ENCODE data around the gene TPST1.

The TPST1 gene

DNA sequence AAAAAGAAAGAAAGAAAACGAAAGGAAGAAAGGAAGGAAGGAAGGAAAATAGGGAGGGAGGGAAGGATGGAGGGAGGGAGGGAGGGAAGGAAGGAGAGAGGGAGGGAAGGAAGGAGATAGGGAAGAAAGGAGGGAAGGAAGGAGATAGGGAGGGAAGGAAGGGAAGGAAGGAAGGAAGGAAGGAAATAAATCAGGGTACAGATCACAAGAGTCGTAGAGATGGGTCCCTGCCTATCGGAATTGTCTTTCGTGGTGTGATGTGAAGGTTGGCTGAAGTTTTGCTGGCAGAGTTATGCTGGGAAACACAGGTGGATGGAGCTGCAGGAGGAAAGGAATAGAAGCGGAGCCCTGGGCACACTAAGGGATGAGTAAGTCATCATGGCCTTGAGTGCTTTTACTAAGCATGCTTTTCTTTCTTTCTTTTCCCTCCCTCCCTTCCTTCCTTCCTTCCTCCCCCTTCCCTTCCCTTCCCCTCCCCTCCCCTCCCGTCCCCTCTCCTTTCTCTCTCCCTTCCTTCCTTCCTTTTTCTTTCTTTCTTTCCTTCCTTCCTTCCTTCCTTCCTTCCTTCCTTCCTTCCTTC lies 11.9 kb upstream of the TPST1 start:
- H4K20me1 ChIP-seq (ENCODE audit: insufficient read depth, low read length) = no peaks in the 10 kb centered on the region
- peaks cover 3% of the 10 kb centered on the region; the same call in 1 of the 2 replicates for H3K27me3 ChIP-seq (ENCODE audit: low read depth, low read length)
- no peak overlapping the region for H3K4me3 ChIP-seq (ENCODE audit: low read length)
- no peak overlapping the region for H3K9ac ChIP-seq (ENCODE audit: low read length)
- H3K4me2 ChIP-seq (ENCODE audit: low read length) = no peak overlapping the region
- TF ChIP-seq, protein P1, sequence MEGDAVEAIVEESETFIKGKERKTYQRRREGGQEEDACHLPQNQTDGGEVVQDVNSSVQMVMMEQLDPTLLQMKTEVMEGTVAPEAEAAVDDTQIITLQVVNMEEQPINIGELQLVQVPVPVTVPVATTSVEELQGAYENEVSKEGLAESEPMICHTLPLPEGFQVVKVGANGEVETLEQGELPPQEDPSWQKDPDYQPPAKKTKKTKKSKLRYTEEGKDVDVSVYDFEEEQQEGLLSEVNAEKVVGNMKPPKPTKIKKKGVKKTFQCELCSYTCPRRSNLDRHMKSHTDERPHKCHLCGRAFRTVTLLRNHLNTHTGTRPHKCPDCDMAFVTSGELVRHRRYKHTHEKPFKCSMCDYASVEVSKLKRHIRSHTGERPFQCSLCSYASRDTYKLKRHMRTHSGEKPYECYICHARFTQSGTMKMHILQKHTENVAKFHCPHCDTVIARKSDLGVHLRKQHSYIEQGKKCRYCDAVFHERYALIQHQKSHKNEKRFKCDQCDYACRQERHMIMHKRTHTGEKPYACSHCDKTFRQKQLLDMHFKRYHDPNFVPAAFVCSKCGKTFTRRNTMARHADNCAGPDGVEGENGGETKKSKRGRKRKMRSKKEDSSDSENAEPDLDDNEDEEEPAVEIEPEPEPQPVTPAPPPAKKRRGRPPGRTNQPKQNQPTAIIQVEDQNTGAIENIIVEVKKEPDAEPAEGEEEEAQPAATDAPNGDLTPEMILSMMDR (IDR thresholded peaks at IDR 0.05; ENCODE audit: low read depth, low read length) = no peak
- no peak for TF ChIP-seq EZH2phosphoT487 (IDR thresholded peaks at IDR 0.05; ENCODE audit: low read depth)
- H3K9me3 ChIP-seq (ENCODE audit: insufficient read depth, low read length) = no peaks in the 10 kb centered on the region
- H3K79me2 ChIP-seq (ENCODE audit: low read length) = no peaks in the 10 kb centered on the region
- no peaks in the 10 kb centered on the region for H3K36me3 ChIP-seq (replicated peaks; ENCODE audit: low read depth, low read length)
- H3K4me1 ChIP-seq (ENCODE audit: low read length) = no peaks in the 10 kb centered on the region
- H2AFZ ChIP-seq (ENCODE audit: low read depth, low read length) = no peak overlapping the region
- no peak overlapping the region for H3K27ac ChIP-seq (ENCODE audit: low read length)

DNA sequence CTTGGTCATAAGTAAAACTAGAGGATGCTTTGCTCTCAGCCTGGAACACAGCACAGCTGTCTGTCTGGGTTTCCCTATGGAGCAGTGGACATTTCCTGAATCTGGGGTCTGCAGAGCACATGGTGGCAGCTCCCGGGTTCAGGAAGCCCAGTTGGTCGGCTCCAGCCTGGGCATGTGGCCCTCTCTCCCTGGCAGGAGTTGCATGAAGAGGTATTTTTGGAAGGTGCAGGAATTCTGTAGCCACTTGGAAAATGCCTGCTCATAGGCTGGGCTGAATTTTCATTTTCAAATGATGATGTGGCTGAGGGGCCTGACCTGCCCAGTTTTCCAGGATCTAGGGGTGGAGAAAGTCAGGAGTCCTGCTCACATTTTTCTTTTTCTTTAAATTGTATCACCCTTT lies 6.7 kb upstream of the TPST1 start:
- no peaks in the 10 kb centered on the region for H3K36me3 ChIP-seq (replicated peaks; ENCODE audit: low read depth, low read length)
- no peak overlapping the region for H3K4me2 ChIP-seq (ENCODE audit: low read length)
- H3K9me3 ChIP-seq (ENCODE audit: insufficient read depth, low read length) = no peaks in the 10 kb centered on the region
- H3K27ac ChIP-seq (ENCODE audit: low read length) = no peak overlapping the region
- no peak for TF ChIP-seq EZH2phosphoT487 (IDR thresholded peaks at IDR 0.05; ENCODE audit: low read depth)
- TF ChIP-seq, protein P1 (IDR thresholded peaks at IDR 0.05; ENCODE audit: low read depth, low read length) = no peak
- no peaks in the 10 kb centered on the region for H3K4me1 ChIP-seq (ENCODE audit: low read length)
- H3K27me3 ChIP-seq (ENCODE audit: low read depth, low read length) = peaks cover 9% of the 10 kb centered on the region; the same call in 1 of the 2 replicates
- H4K20me1 ChIP-seq (ENCODE audit: insufficient read depth, low read length) = no peaks in the 10 kb centered on the region
- H3K9ac ChIP-seq (ENCODE audit: low read length) = no peak overlapping the region
- no peaks in the 10 kb centered on the region for H3K79me2 ChIP-seq (ENCODE audit: low read length)
- no peak overlapping the region for H3K4me3 ChIP-seq (ENCODE audit: low read length)
- no peak overlapping the region for H2AFZ ChIP-seq (ENCODE audit: low read depth, low read length)

DNA sequence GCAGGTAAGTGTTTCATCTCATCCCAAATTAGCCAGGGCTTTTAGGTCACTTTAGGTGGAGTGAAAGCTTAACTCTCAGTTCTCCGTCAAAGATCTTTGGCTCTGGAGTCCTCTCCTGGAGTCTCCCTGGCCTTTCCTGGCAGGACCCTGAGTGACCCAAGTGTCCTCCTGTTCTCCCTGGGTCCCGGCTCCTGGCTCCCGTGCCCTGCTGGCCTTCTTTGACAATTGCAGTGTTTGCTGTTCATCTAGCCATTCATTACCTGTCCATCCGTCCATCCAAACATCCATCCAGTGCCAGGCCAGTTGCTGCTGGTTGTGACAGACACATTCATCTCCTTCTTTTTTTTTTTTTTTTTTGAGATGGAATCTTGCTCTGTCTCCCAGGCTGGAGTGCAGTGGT lies 6.2 kb upstream of the TPST1 start:
- H3K27ac ChIP-seq (ENCODE audit: low read length) = no peak overlapping the region
- H3K27me3 ChIP-seq (ENCODE audit: low read depth, low read length) = peaks cover 9% of the 10 kb centered on the region; the same call in 1 of the 2 replicates
- H3K4me1 ChIP-seq (ENCODE audit: low read length) = no peaks in the 10 kb centered on the region
- no peak for TF ChIP-seq EZH2phosphoT487 (IDR thresholded peaks at IDR 0.05; ENCODE audit: low read depth)
- TF ChIP-seq, protein P1 (IDR thresholded peaks at IDR 0.05; ENCODE audit: low read depth, low read length) = no peak
- no peak overlapping the region for H3K9ac ChIP-seq (ENCODE audit: low read length)
- no peak overlapping the region for H3K4me3 ChIP-seq (ENCODE audit: low read length)
- no peaks in the 10 kb centered on the region for H3K9me3 ChIP-seq (ENCODE audit: insufficient read depth, low read length)
- no peaks in the 10 kb centered on the region for H3K36me3 ChIP-seq (replicated peaks; ENCODE audit: low read depth, low read length)
- no peaks in the 10 kb centered on the region for H3K79me2 ChIP-seq (ENCODE audit: low read length)
- H3K4me2 ChIP-seq (ENCODE audit: low read length) = no peak overlapping the region
- no peaks in the 10 kb centered on the region for H4K20me1 ChIP-seq (ENCODE audit: insufficient read depth, low read length)
- no peak overlapping the region for H2AFZ ChIP-seq (ENCODE audit: low read depth, low read length)

DNA sequence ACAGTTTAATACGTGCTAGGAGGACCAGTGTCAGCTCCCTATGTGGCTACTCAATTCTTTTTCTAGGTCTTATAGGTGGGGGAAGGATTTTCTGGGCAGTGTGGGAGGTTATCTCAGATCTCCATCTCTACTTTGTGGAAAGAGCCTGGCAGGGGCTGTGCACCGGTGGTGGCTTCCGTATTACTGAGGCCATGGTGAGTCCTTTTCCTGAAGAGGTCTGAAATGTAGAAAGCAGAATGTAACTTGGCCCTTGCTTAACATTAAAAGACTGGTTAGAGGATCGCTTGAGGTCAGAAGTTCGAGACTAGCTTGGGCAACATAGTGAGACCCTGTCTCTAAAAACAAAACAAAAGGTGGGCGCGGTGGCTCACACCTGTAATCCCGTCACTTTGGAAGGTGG lies 2.7 kb upstream of the TPST1 start:
- Histone ChIP-seq H3K4me2 (ENCODE audit: low read length) (no peak overlapping the region), H3K27ac (ENCODE audit: low read length) (no peak overlapping the region), H4K20me1 (ENCODE audit: insufficient read depth, low read length) (no peaks in the 10 kb centered on the region), H3K27me3 (ENCODE audit: low read depth, low read length) (0 out of 2 replicates have a peak, but pooled peaks cover 10% of the 10 kb centered on the region), H3K36me3 (replicated peaks; ENCODE audit: low read depth, low read length) (no peaks in the 10 kb centered on the region), H3K9me3 (ENCODE audit: insufficient read depth, low read length) (no peaks in the 10 kb centered on the region), H3K79me2 (ENCODE audit: low read length) (no peaks in the 10 kb centered on the region), H3K4me3 (ENCODE audit: low read length) (no peak overlapping the region), H2AFZ (ENCODE audit: low read depth, low read length) (0 out of 2 replicates have a peak overlapping the region, but pooled peaks have one; percentile 35), H3K9ac (ENCODE audit: low read length) (no peak overlapping the region), H3K4me1 (ENCODE audit: low read length) (peaks cover 5% of the 10 kb centered on the region; the same call in 1 of the 2 replicates)
- TF ChIP-seq, protein P1 (IDR thresholded peaks at IDR 0.05; ENCODE audit: low read depth, low read length) = no peak
- TF ChIP-seq EZH2phosphoT487 (IDR thresholded peaks at IDR 0.05; ENCODE audit: low read depth) = no peak
